Cardiac muscle cell (in vitro differentiated cells and primary cell): ENCODE results near the gene SH3PXD2B. TPM values are rescaled to one million over a fixed set of nuclear protein-coding genes. Genes with fewer than 3 reads are reported as not detected.

ENCODE experiments used
- DNase-seq, 2 donors: peaks; one replicate each; pipeline versions ENCODE4 v3.0.0 to v3.0.0-alpha.2; 2010 to 2017; ENCODE audit warnings: low read depth in 1 of 2, low spot score in 1 of 2
- H3K27ac ChIP-seq: fragments of 200-600 bp; sonication (generic); 2 replicates; pipeline ENCODE4 v1.5.1; 2016
- H3K27me3 ChIP-seq: fragments of 200-600 bp; sonication (generic); 2 replicates; pipeline ENCODE4 v1.6.0; 2016; ENCODE audit warnings: control low read depth
- H3K36me3 ChIP-seq: fragments of 200-600 bp; sonication (generic); 2 replicates; pipeline ENCODE4 v1.5.1; 2016; ENCODE audit warnings: control low read depth
- H3K4me1 ChIP-seq: fragments of 200-600 bp; sonication (generic); 2 replicates; pipeline ENCODE4 v1.8.1; 2017; ENCODE audit warnings: low read depth, mild to moderate bottlenecking, mixed run types
- H3K4me3 ChIP-seq: fragments of 200-600 bp; sonication (generic); 2 replicates; pipeline ENCODE4 v1.5.1; 2016; ENCODE audit warnings: mild to moderate bottlenecking
- H3K9me3 ChIP-seq: fragments of 200-600 bp; sonication (generic); 2 replicates; pipeline ENCODE4 v1.5.1; 2017; ENCODE audit warnings: low read depth, mild to moderate bottlenecking, control low read depth
- polyA plus RNA-seq: library from polyadenylated mRNA; unstranded; fragments of >200 nt; fragmentation: Nextera tagmentation; extraction: Ambion mirVana; gene quantifications from 2 replicates; pipeline ENCODE4 v1.2.1, GENCODE V29; 2016
- total RNA-seq: library from RNA; depleted of rRNA; stranded (reverse); fragments of >200 nt; gene quantifications from 2 replicates; pipeline ENCODE4 v1.2.3, GENCODE V29; 2016
- TF ChIP-seq, protein P1 (sequence below): IDR thresholded peaks from 2 replicates; pipeline ENCODE4 v1.5.1; 2012; ENCODE audit warnings: low read depth, mild to moderate bottlenecking, low read length

The SH3PXD2B gene
- total and polyA plus RNA-seq, 2 experiments from 2014 or later: 13.9 to 27.6 TPM

DNA sequence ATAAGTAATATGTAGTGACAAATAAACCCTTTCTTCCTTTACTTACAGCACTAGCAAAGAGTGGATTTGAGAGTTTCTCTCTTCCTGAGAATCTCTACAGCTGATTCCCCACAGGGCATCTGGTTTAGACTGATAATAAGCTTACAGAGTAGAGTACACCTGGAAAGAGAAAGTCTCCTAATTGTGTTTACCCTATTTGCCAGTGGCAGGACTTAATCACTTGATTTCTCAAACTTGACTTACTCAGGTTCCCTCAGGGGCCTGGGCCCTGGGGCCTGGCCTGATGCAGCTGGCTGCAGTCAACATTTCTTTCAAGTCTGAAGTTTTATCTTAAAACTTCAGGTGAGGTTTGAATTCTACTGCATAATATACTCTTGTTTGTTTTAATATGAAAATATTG lies 132.7 kb downstream of the SH3PXD2B start:
- Histone ChIP-seq H3K36me3 (no peaks in the 10 kb centered on the region), H3K27ac (no peak overlapping the region), H3K4me3 (no peak overlapping the region), H3K9me3 (no peaks in the 10 kb centered on the region), H3K4me1 (no peaks in the 10 kb centered on the region), H3K27me3 (no peaks in the 10 kb centered on the region)
- DNase-seq: no peak
- TF ChIP-seq, protein P1, sequence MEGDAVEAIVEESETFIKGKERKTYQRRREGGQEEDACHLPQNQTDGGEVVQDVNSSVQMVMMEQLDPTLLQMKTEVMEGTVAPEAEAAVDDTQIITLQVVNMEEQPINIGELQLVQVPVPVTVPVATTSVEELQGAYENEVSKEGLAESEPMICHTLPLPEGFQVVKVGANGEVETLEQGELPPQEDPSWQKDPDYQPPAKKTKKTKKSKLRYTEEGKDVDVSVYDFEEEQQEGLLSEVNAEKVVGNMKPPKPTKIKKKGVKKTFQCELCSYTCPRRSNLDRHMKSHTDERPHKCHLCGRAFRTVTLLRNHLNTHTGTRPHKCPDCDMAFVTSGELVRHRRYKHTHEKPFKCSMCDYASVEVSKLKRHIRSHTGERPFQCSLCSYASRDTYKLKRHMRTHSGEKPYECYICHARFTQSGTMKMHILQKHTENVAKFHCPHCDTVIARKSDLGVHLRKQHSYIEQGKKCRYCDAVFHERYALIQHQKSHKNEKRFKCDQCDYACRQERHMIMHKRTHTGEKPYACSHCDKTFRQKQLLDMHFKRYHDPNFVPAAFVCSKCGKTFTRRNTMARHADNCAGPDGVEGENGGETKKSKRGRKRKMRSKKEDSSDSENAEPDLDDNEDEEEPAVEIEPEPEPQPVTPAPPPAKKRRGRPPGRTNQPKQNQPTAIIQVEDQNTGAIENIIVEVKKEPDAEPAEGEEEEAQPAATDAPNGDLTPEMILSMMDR: no peak

- Histone ChIP-seq H3K27me3 (no peaks in the 10 kb centered on the region), H3K4me3 (no peak overlapping the region), H3K9me3 (no peaks in the 10 kb centered on the region), H3K36me3 (no peaks in the 10 kb centered on the region), H3K27ac (no peak overlapping the region), H3K4me1 (no peaks in the 10 kb centered on the region)
- TF ChIP-seq, protein P1: no peak
- DNase-seq: no peak
Measured at GRCh38 chr5:172319708-172320441, 134.4 kb downstream of the SH3PXD2B start.

DNA sequence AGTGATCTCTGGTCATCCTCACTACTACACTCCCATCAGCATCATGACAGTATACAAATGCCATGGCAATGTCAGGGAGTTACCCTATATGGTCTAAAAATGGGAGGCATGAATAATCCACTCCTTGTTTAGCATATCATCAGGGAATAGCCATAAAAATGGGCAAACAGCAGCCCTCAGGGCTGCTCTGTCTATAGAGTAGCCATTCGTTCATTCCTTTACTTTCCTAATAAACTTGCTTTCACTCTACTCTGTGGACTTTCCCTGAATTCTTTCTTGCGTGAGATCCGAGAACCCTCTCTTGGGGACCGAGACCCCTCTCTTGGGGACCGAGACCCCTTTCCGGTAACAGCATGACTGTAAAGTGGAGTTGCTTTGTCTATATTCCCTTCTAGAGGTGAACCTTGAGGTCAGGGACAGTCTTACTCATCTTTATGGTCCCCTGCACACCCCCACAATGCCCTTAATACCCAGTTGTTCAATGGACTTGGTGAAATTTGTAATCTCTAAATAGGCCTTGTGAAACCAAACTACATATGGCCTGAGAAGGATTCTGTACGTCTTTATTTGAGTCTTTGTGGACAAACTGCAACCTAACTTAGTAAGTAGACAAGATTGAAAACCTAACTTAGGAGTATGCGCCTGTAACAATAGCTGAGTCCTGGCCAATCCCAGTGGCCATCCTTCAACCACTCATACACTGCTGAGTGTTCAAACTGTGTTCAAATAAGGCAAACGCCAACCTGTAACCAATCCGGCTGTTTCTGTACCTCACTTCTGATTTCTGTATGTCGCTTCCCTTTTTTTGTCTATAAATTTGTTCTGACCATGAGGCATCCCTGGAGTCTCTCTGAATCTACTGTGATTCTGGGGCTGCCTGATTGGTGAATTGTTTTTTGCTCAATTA lies 138.5 kb downstream of the SH3PXD2B start:
- H3K36me3 ChIP-seq: no peaks in the 10 kb centered on the region
- H3K4me1 ChIP-seq: no peaks in the 10 kb centered on the region
- H3K4me3 ChIP-seq: no peak overlapping the region
- no peaks in the 10 kb centered on the region for H3K27me3 ChIP-seq
- TF ChIP-seq, protein P1: no peak
- DNase-seq: no peak
- H3K9me3 ChIP-seq: no peaks in the 10 kb centered on the region
- H3K27ac ChIP-seq: no peak overlapping the region

DNA sequence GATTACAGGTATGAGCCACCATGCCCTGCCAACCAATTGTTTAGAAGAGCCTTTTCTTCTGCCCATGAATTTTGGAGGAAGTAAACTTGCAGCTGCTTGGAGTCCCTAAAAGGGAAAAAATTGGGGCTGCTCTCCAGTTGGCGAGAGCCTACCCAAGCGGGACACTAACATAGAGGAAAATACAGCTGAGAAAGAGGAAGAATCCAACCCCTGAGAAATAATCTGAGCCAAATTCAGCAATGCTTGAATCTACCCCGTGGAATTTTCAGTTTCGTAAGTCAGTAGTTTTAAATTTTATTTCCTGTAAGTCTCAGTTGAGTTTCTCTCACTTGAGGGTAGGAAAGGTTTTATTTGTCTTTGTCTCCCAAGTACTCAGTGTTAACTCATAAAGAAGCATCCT lies 140.4 kb downstream of the SH3PXD2B start:
- Histone ChIP-seq H3K27ac (no peak overlapping the region), H3K27me3 (no peaks in the 10 kb centered on the region), H3K4me1 (no peaks in the 10 kb centered on the region), H3K36me3 (no peaks in the 10 kb centered on the region), H3K9me3 (no peaks in the 10 kb centered on the region), H3K4me3 (no peak overlapping the region)
- DNase-seq: no peak
- TF ChIP-seq, protein P1: no peak

DNA sequence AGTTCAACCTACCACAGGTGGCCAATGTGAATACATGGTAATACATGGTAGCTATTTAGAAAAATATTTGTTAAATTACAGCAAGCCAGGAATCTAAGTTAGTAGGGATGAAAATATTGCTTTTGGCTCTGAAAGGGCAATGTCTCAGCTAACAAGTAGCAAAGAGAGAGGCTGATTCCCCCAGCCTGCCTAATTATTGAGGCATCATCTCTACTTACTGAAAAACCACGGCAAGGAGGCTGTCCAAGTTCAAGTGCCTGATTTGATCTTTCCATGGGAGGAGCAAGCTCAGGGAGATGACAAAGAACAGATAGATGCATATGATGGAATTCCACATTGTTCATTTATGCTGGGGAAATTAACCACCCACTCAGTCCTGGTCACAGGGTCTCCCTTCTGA lies 142.0 kb downstream of the SH3PXD2B start:
- no peaks in the 10 kb centered on the region for H3K36me3 ChIP-seq
- no peak overlapping the region for H3K27ac ChIP-seq
- DNase-seq: no peak
- no peaks in the 10 kb centered on the region for H3K27me3 ChIP-seq
- no peaks in the 10 kb centered on the region for H3K9me3 ChIP-seq
- no peaks in the 10 kb centered on the region for H3K4me1 ChIP-seq
- TF ChIP-seq, protein P1: no peak
- H3K4me3 ChIP-seq: no peak overlapping the region
